Cerebellar nuclear complex (tissue), 1 donor: ENCODE data around the gene CCNB2.
"Not testable (repeated sequence)": the region's sequence is repeated elsewhere in the genome, so short reads cannot be mapped to it uniquely, and the experiment has no call there.

Experiments used
- DNase-seq, 2 experiments: peaks; one replicate each; lab custom pipeline; 2025; lab: John Stamatoyannopoulos, UW

Gene CCNB2

GRCh38 chr15:59104912-59105732 lies at the start of gene CCNB2:
TSS of gene CCNB2 (plus strand) at chr15:59105146. CDS start at chr15:59105269, 123 bp downstream.
- peak; percentile 8 to 58 for DNase-seq

DNA sequence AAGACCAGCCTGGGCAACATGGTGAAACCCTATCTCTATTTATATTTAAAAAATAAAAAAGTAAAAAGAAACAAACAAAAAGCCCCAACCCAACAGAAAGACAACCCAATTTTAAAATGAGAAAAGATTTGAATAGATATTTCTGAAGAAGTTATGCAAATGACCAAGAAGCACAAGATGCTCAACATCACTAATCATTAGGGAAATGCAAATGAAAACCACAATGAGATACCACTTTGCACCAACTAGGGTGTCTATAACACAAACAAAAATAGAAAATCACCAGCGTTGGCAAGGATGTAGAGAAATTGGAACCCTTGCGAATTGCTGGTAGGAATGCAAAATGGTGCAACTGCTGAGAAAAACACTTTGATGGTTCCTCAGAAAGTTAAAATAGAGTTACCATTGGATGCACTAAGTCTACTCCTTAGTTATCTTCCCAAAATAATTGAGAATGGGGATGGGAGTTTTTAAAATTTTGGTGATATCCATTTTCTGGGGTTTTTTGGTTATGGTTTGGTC lies 45.8 kb upstream of the CCNB2 start:
- no peak for DNase-seq

DNA sequence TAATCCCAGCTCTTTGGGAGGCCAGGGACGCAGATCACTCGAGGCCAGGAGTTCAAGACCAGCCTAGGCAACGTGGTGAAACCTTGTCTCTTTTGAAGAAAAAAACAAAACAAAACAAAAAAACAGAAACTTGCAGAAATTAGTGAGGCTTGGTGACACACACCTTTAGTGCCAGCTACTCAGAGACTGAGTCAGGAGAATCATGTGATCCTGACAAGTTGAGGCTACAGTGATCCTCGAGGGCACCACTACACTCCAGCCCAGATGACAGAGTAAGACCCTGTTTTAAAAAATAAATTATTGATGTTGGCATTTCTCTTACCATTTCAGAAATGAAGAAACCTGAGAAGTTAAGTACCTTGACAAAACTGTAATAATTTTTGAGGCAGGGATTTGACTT lies 44.6 kb upstream of the CCNB2 start:
- DNase-seq: no peak

GRCh38 chr15:59063042-59063441 lies 41.9 kb upstream of the CCNB2 start:
- no peak for DNase-seq

DNA sequence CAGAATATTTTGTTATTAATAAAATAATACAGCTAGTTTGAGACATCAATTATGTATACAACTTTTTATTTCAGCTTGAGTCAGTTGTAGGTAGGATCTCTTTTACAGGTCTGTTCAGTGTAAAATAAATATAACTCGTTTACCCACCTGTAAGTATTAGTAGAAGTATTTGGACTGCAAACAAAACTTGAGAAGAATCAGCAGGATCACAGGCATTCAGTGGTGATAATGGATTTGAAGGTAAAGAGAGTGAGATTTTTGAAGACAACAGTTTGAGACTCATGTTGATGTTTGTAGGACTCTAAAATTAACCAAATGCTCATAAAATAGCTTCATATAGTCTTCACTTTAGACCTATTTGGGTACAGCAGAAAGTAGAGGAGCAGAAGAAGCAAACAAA lies 35.5 kb upstream of the CCNB2 start:
- DNase-seq: no peak

- no peak for DNase-seq
These were observed 30.3 kb upstream of the CCNB2 start for GRCh38 chr15:59074607-59075006.

- DNase-seq: no peak
These were observed 17.2 kb upstream of the CCNB2 start for GRCh38 chr15:59087731-59088130.

DNA sequence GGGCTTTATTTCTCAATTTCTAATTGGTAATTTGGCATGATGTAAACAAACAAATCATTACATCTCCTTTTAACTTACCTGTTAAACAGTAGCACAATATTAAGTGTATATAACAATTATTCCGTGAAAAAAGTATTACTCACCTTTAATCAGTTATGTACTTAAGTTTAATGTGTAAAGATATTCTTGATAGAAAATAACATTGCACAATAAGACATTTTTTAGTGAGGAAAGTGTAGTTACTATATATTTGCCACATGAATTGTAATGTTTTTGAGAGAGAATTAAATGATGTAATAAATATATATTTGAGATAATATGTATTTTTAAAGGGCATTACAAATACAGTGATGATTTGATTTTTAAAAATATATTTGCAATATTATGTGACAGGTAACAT lies 10.9 kb upstream of the CCNB2 start:
- no peak for DNase-seq

DNA sequence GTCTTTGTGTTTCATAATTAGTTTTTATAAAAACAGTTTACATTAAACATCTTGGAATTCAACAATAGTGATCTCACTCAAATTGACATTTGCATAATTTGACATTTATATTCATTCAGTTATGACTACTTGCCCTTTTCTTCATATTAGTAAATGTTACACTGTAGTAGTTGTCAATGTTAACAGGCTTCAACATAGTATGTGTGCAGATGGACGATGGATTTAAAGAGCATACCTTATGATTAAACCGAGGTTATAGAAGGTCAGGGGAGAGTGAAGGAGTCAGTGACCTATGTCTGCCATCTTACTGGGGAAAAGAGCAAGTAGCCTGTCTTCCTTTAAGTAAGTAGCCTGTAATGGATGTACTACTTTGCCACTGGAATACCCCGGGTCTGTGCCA lies 8.5 kb upstream of the CCNB2 start:
- DNase-seq: no peak

GRCh38 chr15:59099162-59099685 lies 5.7 kb upstream of the CCNB2 start:
- DNase-seq: no peak

DNA sequence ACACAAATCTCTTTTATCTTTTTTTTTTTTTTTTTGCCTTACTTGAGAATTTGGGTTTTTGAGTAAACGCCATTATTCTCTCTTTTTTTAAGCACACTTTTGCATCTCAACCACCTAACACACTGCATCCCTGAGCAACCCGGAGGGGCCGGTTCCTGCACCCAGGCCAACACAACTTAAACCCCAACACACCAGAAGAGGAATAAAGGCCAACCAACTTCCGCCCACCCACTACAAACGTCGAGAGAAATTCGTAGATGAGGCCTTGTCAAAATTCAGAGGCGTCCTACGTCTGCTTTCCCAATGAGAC lies 389 bp upstream of the CCNB2 start:
- DNase-seq: no peak

DNA sequence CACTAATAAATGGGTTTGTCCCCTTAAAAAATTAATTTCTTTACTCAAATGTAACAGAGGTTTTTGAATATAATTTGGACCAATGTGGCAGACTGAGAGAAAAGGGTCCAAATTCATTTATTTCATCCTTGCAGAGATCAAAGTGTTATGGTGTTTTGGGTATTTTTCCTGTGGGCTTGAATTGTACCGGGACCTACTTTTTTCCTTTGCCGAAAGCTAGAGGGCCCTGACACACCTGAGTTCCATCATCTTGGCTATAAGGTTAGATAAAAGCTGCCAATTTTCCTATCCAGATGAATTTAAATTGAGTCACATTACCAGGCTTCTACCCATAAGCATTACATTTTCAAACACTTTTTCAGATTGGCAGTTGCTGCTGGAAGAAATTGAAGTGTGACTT lies 908 bp downstream of the CCNB2 start:
- DNase-seq: no peak

GRCh38 chr15:59111251-59111650 lies 6.3 kb downstream of the CCNB2 start:
- no peak for DNase-seq

GRCh38 chr15:59115047-59115446 lies 10.1 kb downstream of the CCNB2 start:
- DNase-seq: no peak

- no peak for DNase-seq
These were observed 11.2 kb downstream of the CCNB2 start for GRCh38 chr15:59116141-59116540.

- no peak for DNase-seq
These were observed 11.8 kb downstream of the CCNB2 start for GRCh38 chr15:59116771-59117170.

- DNase-seq: no peak
These were observed 14.7 kb downstream of the CCNB2 start for GRCh38 chr15:59119625-59120024.

- no peak for DNase-seq
These were observed 16.0 kb downstream of the CCNB2 start for GRCh38 chr15:59120937-59121336.

- no peak for DNase-seq
These were observed 19.3 kb downstream of the CCNB2 start for GRCh38 chr15:59124261-59124660.

DNA sequence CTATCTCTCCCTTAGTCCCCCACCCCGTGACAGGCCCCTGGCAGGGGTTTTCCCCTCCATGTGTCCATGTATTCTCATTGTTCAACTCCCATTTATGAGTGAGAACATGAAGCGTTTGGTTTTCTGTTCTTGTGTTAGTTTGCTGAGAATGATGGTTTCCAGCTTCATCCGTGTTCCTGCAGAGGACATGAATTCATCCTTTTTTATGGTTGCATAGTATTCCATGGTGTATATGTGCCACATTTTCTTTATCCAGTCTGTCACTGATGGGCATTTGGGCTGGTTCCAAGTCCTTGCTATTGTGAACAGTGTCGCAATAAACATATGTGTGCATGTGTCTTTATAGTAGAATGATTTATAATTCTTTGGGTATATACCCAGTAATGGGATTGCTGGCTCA lies 20.7 kb downstream of the CCNB2 start:
- DNase-seq: not testable (repeated sequence)

DNA sequence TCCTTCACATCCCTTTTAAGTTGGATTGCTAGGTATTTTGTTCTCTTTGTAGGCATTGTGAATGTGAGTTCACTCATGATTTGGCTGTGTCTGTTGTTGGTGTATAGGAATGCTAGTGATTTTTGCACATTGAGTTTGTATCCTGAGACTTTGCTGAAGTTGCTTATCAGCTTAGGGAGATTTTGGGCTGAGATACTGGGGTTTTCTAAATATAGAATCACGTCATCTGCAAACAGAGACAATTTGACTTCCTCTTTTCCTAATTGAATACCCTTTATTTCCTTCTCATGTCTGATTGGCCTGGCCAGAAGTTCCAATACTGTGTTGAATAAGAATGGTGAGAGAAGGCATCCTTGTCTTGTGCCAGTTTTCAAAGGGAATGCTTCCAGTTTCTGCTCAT lies 22.3 kb downstream of the CCNB2 start:
- not testable (repeated sequence) for DNase-seq

DNA sequence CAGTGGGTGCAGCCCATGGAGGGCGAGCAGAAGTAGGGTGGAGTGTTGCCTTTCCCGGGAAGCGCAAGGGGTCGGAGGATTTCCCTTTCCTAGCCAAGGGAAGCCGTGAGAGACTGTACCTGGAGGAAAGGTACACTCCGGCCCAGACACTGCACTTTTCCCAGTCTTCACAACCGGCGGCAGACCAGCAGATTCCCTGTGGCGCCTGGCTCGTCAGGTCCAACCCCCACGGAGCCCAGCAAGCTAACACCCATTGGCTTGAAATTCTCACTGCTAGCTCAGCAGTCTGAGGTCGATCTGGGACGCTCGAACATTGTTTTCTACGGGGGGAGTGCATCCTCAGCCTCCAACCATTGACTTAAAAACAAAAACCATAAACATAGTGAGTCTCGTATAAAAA lies 26.5 kb downstream of the CCNB2 start:
- no peak for DNase-seq

- DNase-seq: no peak
These were observed 27.1 kb downstream of the CCNB2 start for GRCh38 chr15:59131969-59132562.
